OCI-LY3 (cell line): ENCODE data around the gene PC.

Experiments
- H2AFZ ChIP-seq: fragments of 200-600, 300-600 bp; shearing (Covaris generic); 2 replicates; pipeline ENCODE4 v1.6.0; 2014; ENCODE audit warnings: antibody characterized with exemption, low read depth, low read length
- H3K27ac ChIP-seq: fragments of 200-600, 300-600 bp; sonication (generic); 2 replicates; pipeline ENCODE4 v1.5.1; 2014; ENCODE audit warnings: mild to moderate bottlenecking, low read length, moderate library complexity, mixed read lengths
- H3K27me3 ChIP-seq: fragments of 200-600, 300-600 bp; sonication (generic); 2 replicates; pipeline ENCODE4 v1.6.1; 2014; ENCODE audit warnings: low read depth, low read length, mixed read lengths
- H3K36me3 ChIP-seq: fragments of 200-600, 300-600 bp; sonication (generic); replicated peaks from 2 replicates; pipeline ENCODE3; 2014; ENCODE audit warnings: low read depth, low read length, mixed read lengths
- H3K4me1 ChIP-seq: fragments of 300-600, 200-600 bp; sonication (generic); 2 replicates; pipeline ENCODE4 v1.6.1; 2014; ENCODE audit warnings: low read length, mixed read lengths
- H3K4me2 ChIP-seq: fragments of 200-600, 300-600 bp; sonication (generic); 2 replicates; pipeline ENCODE4 v1.6.1; 2014; ENCODE audit warnings: low read length, mixed read lengths
- H3K4me3 ChIP-seq: fragments of 300-600, 200-600 bp; sonication (generic); 2 replicates; pipeline ENCODE4 v1.5.1; 2014; ENCODE audit warnings: antibody characterized with exemption, mild to moderate bottlenecking, low read length, moderate library complexity
- H3K79me2 ChIP-seq: fragments of 300-600, 200-600 bp; shearing (Covaris generic); 2 replicates; pipeline ENCODE4 v1.6.1; 2014; ENCODE audit warnings: mild to moderate bottlenecking, low read length, mixed read lengths
- H3K9ac ChIP-seq: fragments of 300-600, 200-600 bp; shearing (Covaris generic); 2 replicates; pipeline ENCODE4 v1.6.0; 2014; ENCODE audit warnings: mild to moderate bottlenecking, low read length, moderate library complexity
- H3K9me3 ChIP-seq: fragments of 200-600, 300-600 bp; shearing (Covaris generic); 2 replicates; pipeline ENCODE4 v1.6.1; 2014; ENCODE audit warnings: low read length, mixed read lengths; ENCODE audit not compliant: insufficient read depth
- H4K20me1 ChIP-seq: fragments of 200-600, 300-600 bp; sonication (generic); 2 replicates; pipeline ENCODE4 v1.6.1; 2016; ENCODE audit warnings: low read length, mixed read lengths; ENCODE audit not compliant: insufficient read depth
- CTCF ChIP-seq: fragments of 200-600, 300-600 bp; sonication (generic); IDR thresholded peaks from 2 replicates; pipeline ENCODE4 v1.5.1; 2014; ENCODE audit warnings: antibody characterized with exemption, low read length, low read depth
- EZH2phosphoT487 ChIP-seq: fragments of 200-600 bp; shearing (Covaris generic); IDR thresholded peaks from 2 replicates; pipeline ENCODE4 v1.6.1; 2018; ENCODE audit warnings: antibody characterized with exemption, mixed run types, low read depth

The PC gene

GRCh38 chr11:66905631-66906030, 52.6 kb downstream of the PC start:
- Histone ChIP-seq H4K20me1 (no peaks in the 10 kb centered on the region), H2AFZ (no peak overlapping the region), H3K27me3 (peaks cover 10% of the 10 kb centered on the region; the same call in 1 of the 2 replicates), H3K79me2 (no peaks in the 10 kb centered on the region), H3K9ac (no peak overlapping the region), H3K4me2 (no peak overlapping the region), H3K4me1 (peaks cover 31% of the 10 kb centered on the region), H3K27ac (no peak overlapping the region), H3K4me3 (no peak overlapping the region), H3K36me3 (no peaks in the 10 kb centered on the region), H3K9me3 (no peaks in the 10 kb centered on the region)
- TF ChIP-seq CTCF (no peak), EZH2phosphoT487 (no peak)

- peaks cover 31% of the 10 kb centered on the region for H3K4me1 ChIP-seq
- no peaks in the 10 kb centered on the region for H3K36me3 ChIP-seq
- no peak overlapping the region for H2AFZ ChIP-seq
- H3K27me3 ChIP-seq = peaks cover 10% of the 10 kb centered on the region; the same call in 1 of the 2 replicates
- H3K79me2 ChIP-seq = no peaks in the 10 kb centered on the region
- no peaks in the 10 kb centered on the region for H4K20me1 ChIP-seq
- H3K4me3 ChIP-seq = no peak overlapping the region
- no peak overlapping the region for H3K27ac ChIP-seq
- no peaks in the 10 kb centered on the region for H3K9me3 ChIP-seq
- no peak overlapping the region for H3K9ac ChIP-seq
- TF ChIP-seq CTCF (no peak), EZH2phosphoT487 (no peak)
- H3K4me2 ChIP-seq = no peak overlapping the region
Observed at GRCh38 chr11:66904981-66905521, 53.1 kb downstream of the PC start.

GRCh38 chr11:66904561-66904960, 53.6 kb downstream of the PC start:
- Histone ChIP-seq H3K79me2 (no peaks in the 10 kb centered on the region), H3K4me1 (peaks cover 31% of the 10 kb centered on the region), H3K27me3 (peaks cover 10% of the 10 kb centered on the region; the same call in 1 of the 2 replicates), H2AFZ (no peak overlapping the region), H3K36me3 (no peaks in the 10 kb centered on the region), H3K4me2 (no peak overlapping the region), H3K4me3 (no peak overlapping the region), H3K27ac (no peak overlapping the region), H3K9me3 (no peaks in the 10 kb centered on the region), H4K20me1 (no peaks in the 10 kb centered on the region), H3K9ac (no peak overlapping the region)
- no peak for TF ChIP-seq CTCF
- TF ChIP-seq EZH2phosphoT487 = no peak

GRCh38 chr11:66904055-66904454, 54.1 kb downstream of the PC start:
- H3K9me3 ChIP-seq = no peaks in the 10 kb centered on the region
- no peak overlapping the region for H3K27ac ChIP-seq
- no peaks in the 10 kb centered on the region for H3K79me2 ChIP-seq
- H3K4me3 ChIP-seq = no peak overlapping the region
- peaks cover 31% of the 10 kb centered on the region for H3K4me1 ChIP-seq
- no peaks in the 10 kb centered on the region for H3K36me3 ChIP-seq
- H3K4me2 ChIP-seq = no peak overlapping the region
- H3K9ac ChIP-seq = no peak overlapping the region
- no peaks in the 10 kb centered on the region for H4K20me1 ChIP-seq
- peaks cover 13% of the 10 kb centered on the region; the same call in 1 of the 2 replicates for H3K27me3 ChIP-seq
- H2AFZ ChIP-seq = no peak overlapping the region
- TF ChIP-seq CTCF = no peak
- TF ChIP-seq EZH2phosphoT487 = no peak
